SJSA1 (cell line): ENCODE data around the gene PDCD11. TPM values are rescaled to one million over a fixed set of nuclear protein-coding genes. Genes with fewer than 3 reads are reported as not detected.

Experiments used
- DNase-seq, 2 experiments: peaks; one replicate each; pipeline ENCODE4 v3.0.0-alpha.2; 2015 to 2020; ENCODE audit warnings: low spot score in 2 of 2, low read depth in 1 of 2
- H3K27ac ChIP-seq: fragments of 250-450 bp; sonication (Bioruptor Pico); 2 replicates; pipeline ENCODE4 v1.5.1; 2020; ENCODE audit warnings: mild to moderate bottlenecking, moderate library complexity
- H3K27me3 ChIP-seq: fragments of 250-450 bp; sonication (Bioruptor Pico); replicated peaks from 2 replicates; pipeline ENCODE4 v1.5.1; 2020; ENCODE audit warnings: mild to moderate bottlenecking, moderate library complexity
- H3K36me3 ChIP-seq: fragments of 250-450 bp; sonication (Bioruptor Pico); 2 replicates; pipeline ENCODE4 v1.5.1; 2020; ENCODE audit warnings: mild to moderate bottlenecking
- H3K4me1 ChIP-seq: fragments of 250-450 bp; sonication (Bioruptor Pico); replicated peaks from 2 replicates; pipeline ENCODE4 v1.6.1; 2021; ENCODE audit warnings: mild to moderate bottlenecking
- H3K4me3 ChIP-seq: fragments of 250-450 bp; sonication (Bioruptor Pico); 2 replicates; pipeline ENCODE4 v1.5.1; 2020; ENCODE audit warnings: mild to moderate bottlenecking
- H3K9me3 ChIP-seq: fragments of 250-450 bp; sonication (Bioruptor Pico); replicated peaks from 2 replicates; pipeline ENCODE4 v1.5.1; 2020; ENCODE audit warnings: mild to moderate bottlenecking
- total RNA-seq: library from RNA; depleted of rRNA; stranded (reverse); fragments of >200 nt; shearing (Covaris generic); gene quantifications from 2 replicates; pipeline ENCODE4 v1.2.3, GENCODE V29; 2014

Gene PDCD11
- total RNA-seq, 1 experiment from 2014 or later = 25.8 TPM

DNA sequence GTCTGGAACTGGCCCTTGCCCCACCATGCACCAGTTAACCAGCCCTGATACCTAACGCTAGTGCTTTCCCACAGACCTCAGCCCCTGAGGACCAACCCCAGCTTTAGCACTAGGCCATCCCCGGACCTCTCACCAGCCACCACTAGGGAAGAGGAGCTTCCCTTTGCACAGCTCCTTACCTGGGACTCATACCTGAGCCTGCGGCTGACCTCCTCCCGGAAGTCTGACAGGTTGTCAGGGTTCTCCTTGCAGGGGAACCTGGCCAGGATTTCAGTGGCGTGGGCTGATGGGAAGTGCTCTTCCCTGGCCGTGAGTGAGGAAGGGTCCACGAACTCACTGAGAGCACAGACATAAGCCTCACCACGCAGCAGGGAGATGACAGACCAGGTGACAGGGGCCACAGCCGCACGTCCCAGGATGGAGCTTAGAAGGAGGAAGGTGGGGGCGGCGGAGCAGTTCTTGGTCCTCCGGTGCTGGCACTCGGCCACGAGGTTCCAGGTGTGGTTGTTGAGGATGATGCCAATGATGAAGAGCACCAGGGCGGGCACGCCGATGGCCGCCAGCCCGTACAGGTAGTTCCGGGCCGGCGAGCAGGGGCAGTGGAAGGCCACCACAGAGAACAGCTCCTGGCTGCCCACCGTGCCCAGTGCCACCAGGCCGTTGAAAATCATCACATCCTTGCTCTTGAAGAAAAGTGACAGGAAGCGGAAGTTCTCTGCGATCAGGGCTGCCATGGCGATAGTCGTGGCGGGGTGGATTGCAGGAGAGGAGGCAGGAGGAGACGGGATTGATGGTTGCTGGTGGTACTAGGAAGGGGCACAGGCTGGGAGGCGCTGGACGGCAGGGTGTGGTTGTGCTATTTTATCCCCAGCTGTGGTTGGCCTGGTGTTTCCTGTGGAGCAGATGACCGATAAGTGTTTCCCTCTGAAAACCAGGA lies 53.0 kb downstream of the PDCD11 start:
- Histone ChIP-seq H3K36me3 (peaks cover 27% of the 10 kb centered on the region), H3K4me3 (no peak overlapping the region), H3K27ac (no peak overlapping the region), H3K27me3 (no peaks in the 10 kb centered on the region), H3K4me1 (no peaks in the 10 kb centered on the region; the same call in 1 of the 2 replicates), H3K9me3 (no peaks in the 10 kb centered on the region)
- DNase-seq = no peak

DNA sequence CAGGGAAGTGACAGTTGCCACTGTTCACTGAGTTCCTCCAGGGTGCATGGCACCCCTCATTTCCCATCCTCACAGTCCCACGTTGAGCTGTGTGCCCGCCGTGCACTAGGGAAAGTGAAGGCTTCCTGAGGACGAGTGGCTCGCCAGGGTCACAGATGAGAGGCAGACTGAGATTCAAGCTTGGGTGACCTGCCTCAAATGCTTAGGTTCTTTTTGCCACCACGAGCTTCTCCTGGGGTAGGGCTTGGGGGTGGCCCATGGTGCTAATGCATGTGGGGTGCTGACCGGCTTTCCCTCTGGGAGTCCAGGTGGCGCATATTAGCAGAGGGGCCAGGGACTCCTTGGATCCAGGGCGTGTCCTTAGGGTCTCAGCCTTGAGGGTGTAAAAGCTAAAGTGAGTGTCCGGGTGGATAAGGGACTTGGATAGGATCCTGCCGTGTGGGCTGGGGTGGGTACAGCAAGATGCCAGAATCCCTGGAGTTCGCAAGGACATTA lies 53.8 kb downstream of the PDCD11 start:
- H3K27me3 ChIP-seq = no peaks in the 10 kb centered on the region
- no peak overlapping the region for H3K27ac ChIP-seq
- no peaks in the 10 kb centered on the region; the same call in 1 of the 2 replicates for H3K4me1 ChIP-seq
- DNase-seq = no peak
- no peak overlapping the region for H3K4me3 ChIP-seq
- H3K36me3 ChIP-seq = peaks cover 19% of the 10 kb centered on the region
- H3K9me3 ChIP-seq = no peaks in the 10 kb centered on the region

DNA sequence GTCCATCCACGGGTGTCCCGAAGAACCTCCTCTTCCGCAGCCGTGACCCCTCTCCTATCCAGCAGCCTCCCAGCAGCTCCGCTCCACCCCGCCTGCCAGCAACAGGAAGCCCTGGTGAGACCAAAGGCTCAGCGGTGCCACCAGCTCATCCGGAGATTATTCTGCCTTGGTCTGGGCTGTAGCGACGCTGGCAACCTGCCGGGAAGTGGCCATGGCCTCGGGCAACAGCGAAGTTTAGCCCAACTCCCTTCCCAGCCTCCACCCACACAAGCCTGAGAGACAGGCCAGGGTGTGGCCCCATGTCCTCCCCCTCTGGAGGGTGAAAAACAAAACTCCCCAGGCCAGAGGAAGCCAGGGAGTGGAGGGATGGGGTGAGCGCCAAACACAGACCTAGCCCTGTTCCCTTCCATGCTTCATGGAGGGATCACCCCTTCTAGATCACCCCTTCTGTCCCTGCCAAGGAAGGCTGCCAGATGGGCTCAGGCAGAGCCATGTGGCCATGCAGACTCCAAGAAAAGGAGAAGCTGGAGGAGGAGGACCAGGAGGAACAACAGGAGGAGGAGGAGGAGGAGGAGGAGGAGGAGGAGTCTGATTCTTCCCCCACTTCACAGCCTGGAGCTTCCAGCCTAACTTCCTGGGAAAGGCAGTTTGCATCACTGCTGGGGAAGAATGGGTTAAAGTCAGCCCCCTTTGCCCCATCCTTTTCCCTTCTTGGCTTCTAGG lies 54.8 kb downstream of the PDCD11 start:
- Histone ChIP-seq H3K36me3 (peaks cover 10% of the 10 kb centered on the region), H3K9me3 (no peaks in the 10 kb centered on the region), H3K27me3 (no peaks in the 10 kb centered on the region), H3K27ac (no peak overlapping the region), H3K4me1 (no peaks in the 10 kb centered on the region; the same call in 1 of the 2 replicates), H3K4me3 (no peak overlapping the region)
- DNase-seq = no peak

DNA sequence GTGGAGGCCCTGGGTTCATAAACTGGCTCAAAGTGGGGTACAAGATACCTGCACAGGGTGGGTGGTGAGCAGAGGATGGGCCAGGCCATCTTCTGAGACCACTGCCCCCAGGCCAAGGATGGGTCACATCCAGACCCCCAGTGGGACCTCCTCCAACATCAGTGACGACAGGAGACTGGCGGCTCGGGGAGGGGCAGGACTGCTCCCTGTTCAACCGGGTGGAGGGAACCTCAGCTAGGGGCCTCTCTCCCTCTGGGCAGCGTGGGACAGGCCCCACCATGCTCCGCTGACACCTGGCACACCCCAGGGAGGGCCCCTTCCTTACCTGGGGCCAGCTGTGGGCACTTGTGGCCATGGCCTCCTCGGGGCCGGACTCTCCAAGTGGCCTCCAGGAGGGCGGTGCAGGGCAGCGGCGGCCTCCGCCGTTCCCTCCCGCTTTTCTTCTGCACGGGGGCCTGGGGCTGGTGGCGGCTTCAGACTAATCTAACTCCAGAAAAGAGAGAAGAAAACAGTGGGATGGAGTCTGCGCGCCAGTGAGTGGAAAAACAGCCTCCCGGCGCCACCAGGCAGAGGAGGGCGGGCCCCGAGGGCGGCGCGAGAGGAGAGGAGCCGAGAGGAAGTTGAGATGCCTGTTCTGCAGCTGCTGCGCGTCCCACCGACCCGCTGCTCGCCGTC lies 55.5 kb downstream of the PDCD11 start, which contains the start of gene CALHM2:
Gene CALHM2, minus strand, starts transcription at position 540 of the 675 bp plus-strand sequence. CDS start 2,429 bp downstream, outside the sequence.
- no peaks in the 10 kb centered on the region for H3K9me3 ChIP-seq
- H3K36me3 ChIP-seq = peaks cover 8% of the 10 kb centered on the region; the same call in 1 of the 2 replicates
- H3K4me1 ChIP-seq = no peaks in the 10 kb centered on the region; the same call in 1 of the 2 replicates
- no peak within 1 kb of the TSS for H3K4me3 ChIP-seq
- no peaks in the 10 kb centered on the region for H3K27me3 ChIP-seq
- H3K27ac ChIP-seq = no peak within 1 kb of the TSS
- DNase-seq = no peak

- H3K4me3 ChIP-seq = no peak overlapping the region
These were observed 56.2 kb downstream of the PDCD11 start for GRCh38 chr10:103452506-103453230.

DNA sequence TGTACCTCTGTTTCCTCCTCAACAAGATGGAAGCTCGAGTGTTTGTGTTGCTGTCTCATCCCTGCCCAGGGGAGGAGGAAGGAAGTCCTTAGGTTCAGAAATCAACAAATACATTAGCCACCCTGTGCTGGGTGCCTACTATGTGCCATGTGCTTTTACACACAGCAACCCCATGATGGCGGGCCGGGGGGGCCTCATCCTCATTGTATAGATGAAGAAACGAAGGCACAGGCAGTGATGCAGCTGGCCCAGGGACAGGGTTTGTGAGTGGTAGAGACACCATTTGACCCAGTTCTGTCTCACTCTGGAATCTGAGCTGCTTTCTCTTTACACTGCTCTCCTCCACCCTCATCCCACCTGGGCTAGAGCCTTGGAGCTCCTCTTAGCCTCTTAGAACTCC lies 57.6 kb downstream of the PDCD11 start:
- H3K27me3 ChIP-seq = no peaks in the 10 kb centered on the region

More at GRCh38 chr10:103452506-103453230, 56.2 kb downstream of the PDCD11 start:
- H3K27me3 ChIP-seq = no peaks in the 10 kb centered on the region
- H3K36me3 ChIP-seq = peaks cover 1% of the 10 kb centered on the region; the same call in 1 of the 2 replicates
- no peak for DNase-seq
- H3K27ac ChIP-seq = no peak overlapping the region
- no peaks in the 10 kb centered on the region; the same call in 1 of the 2 replicates for H3K4me1 ChIP-seq
- H3K9me3 ChIP-seq = no peaks in the 10 kb centered on the region

GRCh38 chr10:103455235-103455634 lies 58.8 kb downstream of the PDCD11 start:
- H3K27ac ChIP-seq = no peak overlapping the region
- no peak for DNase-seq
- no peaks in the 10 kb centered on the region for H3K9me3 ChIP-seq
- H3K36me3 ChIP-seq = no peaks in the 10 kb centered on the region
- H3K4me1 ChIP-seq = no peaks in the 10 kb centered on the region; the same call in 1 of the 2 replicates
- no peak overlapping the region for H3K4me3 ChIP-seq
- no peaks in the 10 kb centered on the region for H3K27me3 ChIP-seq

More for the DNA sequence above, 57.6 kb downstream of the PDCD11 start:
- no peaks in the 10 kb centered on the region for H3K9me3 ChIP-seq
- H3K36me3 ChIP-seq = no peaks in the 10 kb centered on the region; the same call in 1 of the 2 replicates
- H3K27ac ChIP-seq = no peak overlapping the region
- no peak for DNase-seq
- H3K4me3 ChIP-seq = no peak overlapping the region
- no peaks in the 10 kb centered on the region; the same call in 1 of the 2 replicates for H3K4me1 ChIP-seq

DNA sequence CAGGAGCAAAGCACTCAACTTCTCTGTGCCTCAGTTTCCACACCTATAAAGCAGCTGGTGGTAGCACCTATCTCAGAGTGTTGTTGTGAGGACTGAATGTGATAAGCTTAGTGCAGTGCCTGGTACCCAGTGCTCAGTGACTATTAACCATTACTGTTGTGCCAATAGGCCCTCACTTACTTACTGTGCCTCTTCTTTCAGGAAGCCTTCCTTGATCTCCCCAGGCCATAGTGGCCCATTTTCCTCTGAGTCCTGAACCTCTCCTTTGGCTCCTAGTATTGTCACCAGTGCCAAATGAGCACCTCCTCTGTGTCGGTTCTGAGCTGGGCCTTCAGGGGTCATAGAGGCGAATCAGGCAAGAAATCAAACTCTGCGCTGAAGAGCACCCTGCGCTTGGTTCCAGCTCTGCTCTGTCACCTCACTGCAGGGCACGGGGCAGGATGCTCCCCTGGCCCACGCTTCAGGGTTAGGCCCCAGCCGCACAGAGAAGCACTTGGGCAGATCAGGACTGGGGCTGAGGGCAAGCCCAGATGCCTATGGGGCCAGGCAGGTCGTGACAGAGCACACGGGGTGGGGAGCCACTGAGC lies 59.7 kb downstream of the PDCD11 start:
- no peaks in the 10 kb centered on the region; the same call in 1 of the 2 replicates for H3K4me1 ChIP-seq
- no peaks in the 10 kb centered on the region for H3K36me3 ChIP-seq

DNA sequence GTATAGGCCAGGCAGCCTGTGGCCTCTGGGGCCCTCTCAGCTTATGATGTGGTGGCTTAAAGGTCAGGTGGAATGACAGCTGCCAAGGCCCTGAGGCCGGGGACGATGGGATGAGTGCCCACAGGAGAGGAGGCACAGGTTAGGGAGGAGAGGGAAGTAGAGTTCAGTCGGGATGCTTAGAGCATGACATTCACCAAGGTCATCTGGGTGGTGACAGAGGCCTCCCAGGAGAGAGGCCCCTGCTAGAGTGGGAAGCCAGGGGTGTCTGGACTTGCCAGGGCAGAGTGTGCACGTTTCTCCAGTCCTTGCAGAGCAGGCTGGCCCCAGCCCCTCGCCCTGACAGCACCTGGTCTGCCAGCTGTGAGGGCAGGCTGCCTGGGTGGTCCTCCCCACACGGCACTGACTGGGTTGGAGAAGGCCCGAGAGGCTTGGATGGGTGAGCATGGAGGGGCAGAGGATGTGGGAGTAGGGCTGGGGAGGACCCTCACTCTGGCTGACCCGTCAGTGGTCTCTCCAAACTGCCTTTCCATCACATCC lies 60.8 kb downstream of the PDCD11 start:
- H3K27me3 ChIP-seq = no peaks in the 10 kb centered on the region
- H3K4me1 ChIP-seq = no peaks in the 10 kb centered on the region; the same call in 1 of the 2 replicates
- no peak for DNase-seq
- no peak overlapping the region for H3K4me3 ChIP-seq
- H3K27ac ChIP-seq = no peak overlapping the region
- H3K9me3 ChIP-seq = no peaks in the 10 kb centered on the region
- H3K36me3 ChIP-seq = no peaks in the 10 kb centered on the region

More for the DNA sequence above, 59.7 kb downstream of the PDCD11 start:
- Histone ChIP-seq H3K27ac (no peak overlapping the region), H3K9me3 (no peaks in the 10 kb centered on the region), H3K4me3 (no peak overlapping the region), H3K27me3 (no peaks in the 10 kb centered on the region)
- no peak for DNase-seq

- no peak for DNase-seq
- Histone ChIP-seq H3K9me3 (no peaks in the 10 kb centered on the region), H3K36me3 (no peaks in the 10 kb centered on the region), H3K27ac (no peak overlapping the region), H3K4me1 (no peaks in the 10 kb centered on the region), H3K27me3 (no peaks in the 10 kb centered on the region), H3K4me3 (no peak overlapping the region)
These were observed 61.6 kb downstream of the PDCD11 start for GRCh38 chr10:103457896-103458583.

GRCh38 chr10:103458720-103459119 lies 62.3 kb downstream of the PDCD11 start, which contains the start of gene CALHM1:
TSS of gene CALHM1 (minus strand) at chr10:103458900. CDS start at chr10:103458751, 149 bp downstream.
- DNase-seq = no peak
- H3K27me3 ChIP-seq = no peaks in the 10 kb centered on the region
- no peaks in the 10 kb centered on the region for H3K9me3 ChIP-seq

DNA sequence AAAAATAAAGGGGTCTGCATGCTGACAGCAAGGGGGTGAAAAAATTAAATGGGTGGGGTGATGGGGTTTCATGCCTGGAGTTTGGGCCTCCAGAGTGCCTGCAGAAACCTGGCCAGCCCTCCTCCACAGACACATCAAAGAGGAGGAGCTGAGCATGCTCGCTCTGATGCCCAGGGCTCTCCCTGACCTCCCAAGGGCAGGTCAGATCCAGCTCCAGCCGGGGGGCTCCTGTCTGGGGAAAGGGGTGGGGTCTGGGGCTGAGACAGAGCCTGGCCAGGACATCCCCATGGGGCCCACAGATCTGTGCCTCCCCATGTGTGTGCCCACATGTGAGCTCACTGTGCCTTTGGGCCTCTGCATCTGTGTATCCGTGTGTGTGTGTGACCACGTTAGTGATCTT lies 63.2 kb downstream of the PDCD11 start:
- no peaks in the 10 kb centered on the region for H3K4me1 ChIP-seq
- H3K9me3 ChIP-seq = no peaks in the 10 kb centered on the region
- no peak for DNase-seq
- H3K27me3 ChIP-seq = no peaks in the 10 kb centered on the region
- no peaks in the 10 kb centered on the region for H3K36me3 ChIP-seq
- H3K27ac ChIP-seq = no peak overlapping the region
- H3K4me3 ChIP-seq = no peak overlapping the region

More at GRCh38 chr10:103458720-103459119, 62.3 kb downstream of the PDCD11 start, which contains the start of gene CALHM1:
- no peak within 1 kb of the TSS for H3K27ac ChIP-seq
- no peaks in the 10 kb centered on the region for H3K4me1 ChIP-seq
- no peaks in the 10 kb centered on the region for H3K36me3 ChIP-seq
- H3K4me3 ChIP-seq = no peak within 1 kb of the TSS
